LoVo (cell line): Measurements from ENCODE around the gene ALKBH8.
"Not testable (repeated sequence)": the region's sequence is repeated elsewhere in the genome, so short reads cannot be mapped to it uniquely, and the experiment has no call there.

Experiments used
- DNase-seq: peaks from one replicate; pipeline ENCODE4 v3.0.0-alpha.2; 2016; ENCODE audit warnings: low spot score

Gene ALKBH8

DNA sequence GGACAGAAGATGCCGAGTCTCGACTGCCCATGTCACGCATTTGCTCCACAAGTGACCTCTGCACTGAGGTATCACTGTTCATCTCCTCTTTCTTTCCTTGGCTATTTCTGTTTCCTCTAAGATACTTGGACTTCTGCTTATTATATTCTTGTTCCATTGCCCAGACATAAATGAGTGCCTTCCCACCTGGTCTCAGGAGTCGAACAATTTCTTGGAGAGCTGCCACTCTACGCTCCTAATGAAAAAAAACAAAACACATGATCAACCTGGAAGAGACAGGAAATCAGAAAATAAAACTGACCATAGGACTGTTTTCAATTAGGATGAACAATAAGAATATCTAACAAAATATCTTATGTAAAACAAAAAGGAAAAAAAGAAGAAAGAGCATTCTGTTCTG lies 60.6 kb downstream of the ALKBH8 start:
- no peak for DNase-seq

DNA sequence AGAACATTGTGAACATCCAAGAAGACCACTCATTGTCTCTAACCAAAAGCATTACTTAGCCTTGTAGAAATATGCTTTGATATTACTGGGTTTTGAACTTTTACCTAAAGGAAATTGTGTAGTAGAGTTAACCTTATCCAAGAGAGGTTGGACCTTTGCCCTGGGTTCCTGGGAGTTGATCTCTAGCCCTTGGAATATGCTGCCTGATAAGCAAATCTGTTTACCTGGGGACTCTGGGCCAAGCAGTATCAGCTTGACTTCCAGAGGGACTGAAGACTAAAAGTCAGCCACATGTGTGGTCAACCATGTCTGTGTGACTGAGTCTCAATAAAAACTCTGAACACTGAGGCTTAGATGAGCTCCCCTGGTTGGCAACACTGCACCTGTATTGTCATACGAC lies 63.8 kb downstream of the ALKBH8 start:
- no peak for DNase-seq

DNA sequence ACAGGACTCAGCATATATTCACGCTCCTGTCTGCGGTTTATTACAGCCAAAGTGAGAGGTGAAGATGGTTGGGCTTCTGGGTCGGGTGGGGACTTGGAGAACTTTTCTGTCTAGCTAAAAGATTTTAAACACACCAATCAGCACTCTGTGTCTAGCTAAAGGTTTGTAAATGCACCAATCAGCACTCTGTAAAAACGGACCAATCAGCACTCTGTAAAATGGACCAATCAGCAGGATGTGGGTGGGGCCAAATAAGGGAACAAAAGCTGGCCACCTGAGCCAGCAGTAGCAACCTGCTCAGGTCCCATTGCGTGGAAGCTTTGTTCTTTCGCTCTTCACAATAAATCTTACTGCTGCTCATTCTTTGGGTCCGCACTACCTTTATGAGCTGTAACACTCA lies 68.2 kb downstream of the ALKBH8 start:
- not testable (repeated sequence) for DNase-seq

DNA sequence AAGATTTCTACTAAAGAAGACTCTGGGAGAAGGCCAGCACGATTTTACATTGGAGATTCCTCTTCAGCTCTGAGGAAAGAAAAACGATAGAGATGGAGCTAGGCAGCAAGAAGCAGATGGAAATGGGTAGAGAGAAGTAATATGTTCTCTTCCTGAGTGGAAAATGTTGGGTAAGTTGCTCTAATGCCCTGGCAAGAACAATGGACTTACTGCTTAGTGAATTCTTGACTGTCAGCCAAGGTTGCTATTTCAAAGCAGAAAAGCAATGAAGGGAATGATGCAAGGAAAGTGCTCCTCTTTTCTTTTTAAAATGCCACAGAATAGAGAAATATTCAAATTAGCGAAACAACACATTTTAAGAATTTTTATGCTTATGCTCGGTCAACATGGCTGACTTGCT lies 69.5 kb downstream of the ALKBH8 start:
- DNase-seq: no peak

DNA sequence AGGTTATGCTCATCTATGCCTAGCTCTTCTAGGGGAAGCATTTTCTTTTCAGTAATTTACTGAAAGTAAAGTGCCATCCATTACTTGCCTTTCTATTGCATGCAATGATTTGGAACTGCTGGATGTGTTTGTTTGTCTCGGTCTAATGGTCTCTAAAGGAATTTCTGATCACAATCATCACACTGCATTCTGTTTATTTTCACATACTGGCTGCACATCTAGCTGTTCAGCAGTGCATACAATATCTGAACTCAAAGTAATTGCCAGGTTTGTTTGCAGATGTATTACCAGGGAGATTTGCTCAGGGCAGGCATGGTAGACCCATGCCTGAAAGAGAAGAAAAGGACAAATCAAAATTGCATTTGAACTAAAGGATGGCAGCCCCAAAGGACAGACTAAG lies 71.5 kb downstream of the ALKBH8 start:
- no peak for DNase-seq

DNA sequence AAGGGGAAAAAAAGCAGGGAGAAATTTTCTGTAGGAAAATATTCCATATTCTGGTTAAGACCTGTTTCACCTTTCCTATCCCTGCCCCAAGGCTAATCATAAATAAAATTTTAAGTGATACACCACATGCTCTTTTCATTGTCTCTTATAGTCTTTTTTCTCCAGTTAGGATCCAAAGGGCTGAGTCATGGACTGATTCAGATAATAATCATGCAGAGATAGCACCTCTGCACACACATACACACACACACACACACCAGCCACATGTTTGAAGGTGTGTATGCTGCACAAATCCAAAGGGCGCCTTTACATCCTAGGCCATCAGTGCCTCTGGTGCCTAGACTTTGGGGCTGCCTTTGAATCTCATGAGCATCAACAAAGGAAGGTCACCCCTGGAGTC lies 72.4 kb downstream of the ALKBH8 start:
- no peak for DNase-seq

DNA sequence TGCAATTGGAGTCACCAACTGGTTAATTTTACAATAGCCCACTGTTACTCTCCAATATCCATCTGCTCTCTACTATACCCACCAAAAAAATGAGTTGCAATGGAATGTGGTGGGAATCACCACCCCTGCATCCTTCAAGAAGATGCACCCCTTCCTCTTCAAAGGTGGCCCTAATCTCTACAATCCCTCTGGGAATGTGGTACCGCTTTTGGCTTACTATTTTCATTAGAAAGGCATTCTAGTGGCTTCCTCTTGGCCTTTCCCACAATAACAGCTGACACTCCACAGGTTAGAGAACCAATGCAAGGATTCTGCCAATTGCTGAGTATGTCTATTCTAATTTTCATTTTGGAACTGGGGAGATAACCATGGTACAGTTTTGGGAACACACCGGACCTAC lies 74.7 kb downstream of the ALKBH8 start:
- no peak for DNase-seq

DNA sequence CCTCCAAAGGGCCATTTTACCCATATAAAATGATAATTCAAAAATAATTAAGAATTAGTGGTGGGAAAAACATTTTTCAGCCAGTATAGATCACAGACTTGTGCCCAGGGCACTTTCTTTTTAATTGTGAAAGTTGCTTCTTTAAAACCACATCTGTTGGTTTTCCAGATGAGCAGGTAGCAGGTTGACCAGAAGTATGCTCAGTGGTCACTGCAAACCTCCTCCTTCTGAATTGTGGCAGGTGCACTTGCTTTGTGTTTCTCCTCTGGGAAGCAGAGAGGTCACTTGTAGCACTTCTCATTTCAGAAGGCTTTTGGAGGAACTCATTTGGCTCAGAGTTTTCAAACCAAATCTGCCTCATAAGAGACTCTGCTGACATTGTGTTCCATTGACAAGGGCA lies 83.3 kb downstream of the ALKBH8 start:
- no peak for DNase-seq

DNA sequence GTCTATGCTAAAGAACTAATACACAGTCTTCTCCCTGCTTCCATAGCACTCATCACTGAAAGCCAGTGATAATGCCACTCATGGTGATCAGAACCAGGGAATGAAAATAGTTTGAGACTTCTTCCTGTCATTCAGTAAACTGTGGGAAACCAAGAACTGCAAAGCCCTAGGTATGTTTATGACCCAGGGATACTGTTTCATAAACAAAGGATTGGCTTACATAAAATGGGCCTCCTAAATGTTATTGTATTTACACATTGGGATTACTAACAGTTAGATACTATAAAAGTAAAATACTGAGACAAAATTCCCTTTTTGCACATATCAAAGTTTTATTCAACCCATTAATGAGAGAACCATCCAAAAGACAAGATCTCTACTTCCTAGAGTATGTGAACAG lies 86.6 kb downstream of the ALKBH8 start:
- no peak for DNase-seq

DNA sequence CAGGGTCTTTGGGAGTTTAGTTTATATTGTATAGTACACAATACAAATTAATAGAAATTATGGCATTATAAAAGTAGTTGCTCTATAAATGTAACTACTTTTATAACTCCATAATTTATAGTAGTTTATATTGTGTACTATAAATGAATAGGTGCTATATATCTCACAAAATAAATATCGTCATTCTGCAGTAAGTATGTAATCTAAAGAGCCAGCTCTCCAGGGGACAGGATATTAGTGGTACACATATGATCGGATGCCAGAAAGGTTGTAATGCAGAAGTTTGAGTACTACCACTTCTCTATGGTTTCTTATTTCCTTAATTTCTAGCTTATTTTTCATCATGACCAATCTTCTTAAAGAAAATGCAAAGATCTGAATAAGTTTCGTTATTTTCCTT lies 87.7 kb downstream of the ALKBH8 start:
- no peak for DNase-seq

DNA sequence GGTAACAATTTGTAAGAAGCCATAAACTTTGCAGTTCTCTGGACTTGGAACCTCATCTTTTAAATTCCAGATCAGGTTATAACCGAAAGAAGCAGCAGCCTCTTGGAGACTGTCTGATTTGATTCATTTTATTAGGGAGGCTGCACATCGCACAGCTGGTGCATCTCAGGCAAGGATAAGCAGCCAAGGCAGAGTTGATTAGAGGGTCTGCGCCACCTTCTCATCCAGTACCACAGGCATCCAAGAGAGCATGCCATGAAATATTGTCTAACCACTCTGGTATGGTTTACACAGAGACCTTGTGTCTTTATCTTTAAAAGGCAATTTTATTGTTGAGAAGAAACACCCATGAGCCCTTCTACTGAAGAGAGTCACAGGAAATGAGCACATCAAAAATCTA lies 91.7 kb downstream of the ALKBH8 start:
- DNase-seq: no peak

DNA sequence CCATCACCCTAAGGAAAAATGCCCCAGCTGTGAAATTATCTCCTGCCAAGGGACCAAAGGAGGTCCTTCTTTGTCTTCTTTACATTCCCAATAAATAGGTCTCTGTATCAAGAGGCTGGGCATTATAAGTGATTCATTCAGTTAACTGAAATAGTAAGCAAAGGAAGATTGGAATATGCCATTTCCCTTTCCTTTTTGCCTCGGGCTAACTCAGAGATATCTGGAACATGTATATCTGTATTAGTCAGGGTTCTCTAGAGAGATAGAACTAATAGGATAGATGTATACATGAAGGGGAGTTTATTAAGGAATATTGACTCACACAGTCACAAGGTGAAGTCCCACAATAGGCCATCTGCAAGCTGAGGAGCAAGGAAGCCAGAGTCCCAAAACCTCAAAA lies 92.6 kb downstream of the ALKBH8 start:
- no peak for DNase-seq

DNA sequence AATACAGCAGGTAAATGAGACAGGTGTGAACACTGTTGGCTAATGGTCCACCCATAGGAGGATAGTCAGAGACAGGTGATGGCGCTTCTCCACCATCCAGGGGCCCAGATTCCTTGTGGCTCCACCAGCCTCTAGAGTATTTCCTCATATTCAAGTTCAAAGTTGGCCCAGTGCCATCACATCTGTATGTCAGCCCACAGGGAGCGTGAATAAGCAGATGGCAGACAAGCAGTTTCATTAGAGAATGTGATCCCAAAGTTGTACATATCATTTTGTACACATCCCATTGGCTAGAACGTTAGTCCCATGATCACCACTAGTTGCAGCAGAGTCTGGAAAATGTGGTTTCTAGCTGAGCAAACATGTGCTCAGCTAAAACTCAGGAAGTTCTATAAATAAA lies 96.9 kb downstream of the ALKBH8 start:
- DNase-seq: no peak

DNA sequence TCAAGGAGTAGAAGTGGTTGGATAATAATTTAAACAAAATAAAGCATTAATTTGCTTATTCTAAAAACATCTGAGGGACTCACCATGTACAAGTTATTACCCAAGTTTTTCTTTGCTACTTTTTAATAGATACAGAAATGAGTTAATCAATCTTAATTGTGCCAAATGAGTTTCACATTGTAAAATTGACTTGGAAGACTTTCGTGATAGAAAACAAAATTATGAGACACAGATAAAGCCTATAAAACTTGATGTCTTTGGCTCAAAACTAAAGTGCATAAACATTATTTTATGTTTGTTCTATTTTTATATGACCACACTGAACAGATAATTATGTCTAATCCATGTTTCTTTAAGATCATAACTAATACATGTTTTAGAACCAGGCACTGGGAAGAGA lies 97.8 kb downstream of the ALKBH8 start:
- no peak for DNase-seq

DNA sequence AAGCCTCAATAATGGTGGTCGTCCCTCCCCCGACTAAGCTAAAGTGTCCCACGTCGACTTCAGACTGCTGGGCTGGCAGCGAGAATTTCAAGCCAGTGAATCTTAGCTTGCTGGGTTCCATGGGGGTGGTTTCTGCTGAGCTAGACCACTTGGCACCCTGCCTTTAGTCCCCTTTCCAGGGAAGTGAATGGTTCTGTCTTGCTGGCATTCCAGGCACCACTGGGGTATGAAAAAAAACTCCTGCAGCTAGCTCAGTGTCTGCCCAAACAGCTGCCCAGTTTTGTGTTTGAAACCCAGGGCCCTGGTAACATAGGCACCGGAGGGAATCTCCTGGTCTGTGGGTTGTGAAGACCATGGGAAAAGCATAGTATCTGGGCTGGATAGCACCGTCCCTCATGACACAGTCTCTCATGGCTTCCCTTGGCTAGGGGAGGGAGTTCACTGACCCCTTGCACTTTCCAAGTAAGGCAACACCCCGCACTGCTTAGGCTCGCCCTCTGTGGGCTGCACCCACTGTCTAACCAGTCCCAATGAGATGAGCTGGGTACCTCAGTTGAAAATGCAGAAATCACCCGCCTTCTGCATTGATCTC lies 99.2 kb downstream of the ALKBH8 start:
- not testable (repeated sequence) for DNase-seq

DNA sequence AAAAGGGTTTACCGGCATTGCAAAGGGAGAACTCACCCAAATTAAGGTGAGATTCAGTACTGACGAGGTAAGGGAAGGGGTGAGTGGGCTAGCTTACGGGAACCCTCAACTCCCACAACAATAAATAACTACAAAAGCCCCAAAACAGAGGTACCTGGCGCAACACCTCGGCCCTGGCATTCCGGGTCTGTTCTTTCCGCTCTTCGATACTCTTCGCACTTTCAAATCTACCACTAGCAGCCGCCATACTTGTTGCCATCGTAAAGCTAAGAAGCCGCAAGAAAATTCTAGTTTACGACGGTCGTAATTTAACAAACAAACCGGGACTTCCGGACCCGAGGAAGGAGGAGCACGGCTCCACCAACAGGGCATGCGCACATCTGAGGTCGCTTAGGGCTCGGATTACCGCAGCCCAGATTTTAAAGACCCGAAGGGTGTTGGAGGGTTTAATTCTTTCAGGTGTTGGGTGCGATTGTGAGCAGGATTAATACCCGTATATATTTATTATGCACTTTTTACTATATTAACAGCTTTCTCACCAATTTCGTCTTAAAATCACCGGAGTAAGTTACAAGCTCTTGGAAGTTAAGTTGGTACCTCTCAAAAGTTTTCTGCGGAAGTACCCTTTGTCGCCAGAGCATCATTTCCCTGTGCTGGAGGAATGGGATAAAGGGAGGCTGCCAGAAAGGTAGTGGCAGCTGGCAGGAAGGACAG lies 107.8 kb downstream of the ALKBH8 start, which contains the start of gene CWF19L2:
Gene CWF19L2, minus strand, starts transcription at position 268 of the 714 bp plus-strand sequence. Its CDS starts 9 bp downstream, at position 259.
- peak; percentile 97 for DNase-seq

DNA sequence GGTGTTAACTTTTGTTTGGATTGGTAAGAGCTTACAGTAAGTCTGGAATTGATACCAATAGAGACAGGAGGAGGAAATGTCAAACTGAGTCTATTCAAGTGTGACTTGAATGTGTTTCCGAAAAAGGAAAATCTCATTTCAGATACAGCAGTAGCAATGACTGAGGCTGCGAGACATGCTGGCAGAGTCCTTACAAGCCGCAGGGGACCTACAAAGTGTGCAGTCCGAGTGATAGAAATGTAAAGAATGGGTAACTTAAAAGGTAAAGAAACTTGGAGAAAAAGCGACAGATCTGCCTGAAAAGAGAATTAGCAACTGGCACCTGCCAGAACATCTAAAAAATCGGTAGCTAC lies 108.4 kb downstream of the ALKBH8 start:
- DNase-seq: peak; percentile 3

DNA sequence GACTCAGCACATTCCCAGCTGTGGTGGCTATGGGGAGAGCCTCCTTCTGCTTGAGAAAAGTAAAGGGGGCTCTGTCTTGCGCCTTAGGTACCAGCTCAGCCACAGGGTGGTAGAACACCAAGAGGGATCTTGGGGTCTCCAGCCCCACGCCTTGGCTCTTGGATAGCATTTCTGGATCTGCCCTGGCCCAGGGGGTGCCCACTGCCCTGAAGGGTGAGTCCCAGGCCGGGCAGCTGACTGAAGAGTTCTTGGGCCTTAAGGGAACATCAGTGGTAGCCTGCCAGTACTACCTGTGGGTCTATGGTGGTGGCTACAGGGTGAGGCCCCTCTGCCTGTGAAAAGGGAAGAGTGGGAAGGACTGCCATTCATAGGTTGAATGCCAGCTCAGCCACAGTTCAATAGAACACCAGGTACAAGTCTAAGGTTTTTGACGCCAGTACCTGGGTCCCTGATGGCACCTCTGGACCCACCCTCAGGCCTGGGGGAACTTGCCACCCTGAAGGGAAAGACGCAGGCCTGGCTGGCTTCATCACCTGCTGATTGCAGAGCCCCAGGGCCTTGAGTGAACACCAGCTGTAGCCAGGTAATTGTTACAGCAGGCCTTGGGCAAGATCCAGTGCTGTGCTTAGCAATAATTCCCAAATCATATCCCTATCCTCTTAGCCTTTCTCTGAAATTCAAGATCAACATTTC lies 111.8 kb downstream of the ALKBH8 start:
- DNase-seq: no peak
